CD4-positive, alpha-beta T cell (primary cell): ENCODE results near the gene LANCL2. TPM values are rescaled to one million over a fixed set of nuclear protein-coding genes. Genes with fewer than 3 reads are reported as not detected.

Experiments
- ATAC-seq: fragments of 200-7000 bp; cut with Tn5 transposase; one replicate; pipeline ENCODE4 v1.10.0; 2022; ENCODE audit warnings: mild to moderate bottlenecking; ENCODE audit not compliant: poor library complexity
- CTCF ChIA-PET: fragments of 350-600 bp; sonication (Branson Sonifier 250); formaldehyde crosslinking; loops from one replicate; lab custom pipeline; 2021; ENCODE audit warnings: antibody characterized with exemption, inconsistent platforms; lab: Charles Lee
- POLR2A ChIA-PET: fragments of 350-600 bp; sonication (Branson Sonifier 250); formaldehyde crosslinking; loops from one replicate; lab custom pipeline; 2021; ENCODE audit warnings: antibody characterized with exemption, inconsistent platforms; lab: Charles Lee
- DNase-seq, 14 experiments: peaks; one replicate each; pipeline ENCODE4 v3.0.0-alpha.2; 2013 to 2020; ENCODE audit warnings: mixed read lengths in 2 of 14
- H3K27ac ChIP-seq, 2 donors: one replicate each; pipeline versions ENCODE4 v1.5.1 to v1.7.0; 2013; ENCODE audit warnings: low read length in 2 of 2, low read depth in 1 of 2, mild to moderate bottlenecking in 1 of 2
- H3K27me3 ChIP-seq, 2 experiments: 1 replicate in 1 of 2; 2 replicates in 1 of 2; pipeline versions ENCODE4 v1.6.1 to v1.7.0; 2013; ENCODE audit warnings: low read length in 2 of 2, control low read depth in 1 of 2, mild to moderate bottlenecking in 1 of 2, moderate library complexity in 1 of 2; ENCODE audit not compliant: insufficient read depth in 2 of 2, control insufficient read depth in 1 of 2
- H3K36me3 ChIP-seq: one replicate; pipeline ENCODE4 v1.6.1; 2013; ENCODE audit warnings: low read length, control low read depth; ENCODE audit not compliant: insufficient read depth
- H3K4me1 ChIP-seq: one replicate; pipeline ENCODE4 v1.6.1; 2013; ENCODE audit warnings: low read length, control low read depth; ENCODE audit not compliant: insufficient read depth
- H3K4me3 ChIP-seq: one replicate; pipeline ENCODE4 v1.5.1; 2013; ENCODE audit warnings: mild to moderate bottlenecking, low read length, moderate library complexity
- H3K9me3 ChIP-seq, 2 experiments: 1 replicate in 1 of 2; 2 replicates in 1 of 2; pipeline versions ENCODE4 v1.6.1 to v1.7.0; 2013; ENCODE audit warnings: low read length in 2 of 2, mild to moderate bottlenecking in 2 of 2, control low read depth in 1 of 2, moderate library complexity in 1 of 2; ENCODE audit not compliant: control insufficient read depth in 1 of 2, insufficient read depth in 1 of 2
- H3K27ac Mint-ChIP-seq: one replicate; pipeline ENCODE4 v1.8.0; 2020; ENCODE audit warnings: mixed read lengths
- H3K27me3 Mint-ChIP-seq: one replicate; pipeline ENCODE4 v1.8.0; 2021; ENCODE audit warnings: mixed read lengths
- H3K36me3 Mint-ChIP-seq: one replicate; pipeline ENCODE4 v1.8.0; 2021; ENCODE audit warnings: low read depth, mixed read lengths
- H3K4me1 Mint-ChIP-seq: one replicate; pipeline ENCODE4 v1.8.0; 2021; ENCODE audit warnings: low read depth, mixed read lengths
- H3K4me3 Mint-ChIP-seq: one replicate; pipeline ENCODE4 v1.8.0; 2020; ENCODE audit warnings: mild to moderate bottlenecking, mixed read lengths
- H3K9me3 Mint-ChIP-seq: one replicate; pipeline ENCODE4 v1.8.0; 2020; ENCODE audit warnings: mixed read lengths
- intact Hi-C, 2 experiments: fragments of 100-400 bp; cut with DNase I in 1 of 2; cut with micrococcal nuclease in 1 of 2; formaldehyde crosslinking; loops; one replicate each; pipeline versions ENCODE4 v1.15.1 to v1.9.0; 2023 to 2025; cut with DNase I, micrococcal nuclease
- total RNA-seq, 174 experiments: library from RNA in 2 of 174; stranded (reverse) in 2 of 174; gene quantifications; one replicate each; pipeline ENCODE4 v1.2.3 and lab custom pipeline; 2021 to 2026
- TF ChIP-seq, protein P1 (sequence below): fragments of 200-600 bp; IDR thresholded peaks from one replicate; pipeline ENCODE4 v1.8.0; 2022; ENCODE audit warnings: antibody characterized with exemption, mild to moderate bottlenecking

The LANCL2 gene
- total RNA-seq, 2 experiments from 2014 or later: 7.1 to 9.0 TPM

- intact Hi-C loops: loop anchor here (5.0 to 10.0 kb wide), 4 partner anchors 61 to 288 kb away; no protein-coding TSS in a partner anchor
- Mint-ChIP-seq H3K27me3 (no peaks in the 10 kb centered on the region), H3K27ac (no peak overlapping the region), H3K9me3 (no peaks in the 10 kb centered on the region), H3K4me1 (peaks cover 54% of the 10 kb centered on the region), H3K36me3 (no peaks in the 10 kb centered on the region), H3K4me3 (no peak overlapping the region)
- Histone ChIP-seq H3K27me3 (no peaks in the 10 kb centered on the region), H3K27ac (no peak overlapping the region), H3K4me1 (peaks cover 52% of the 10 kb centered on the region), H3K4me3 (no peak overlapping the region), H3K36me3 (no peaks in the 10 kb centered on the region), H3K9me3 (no peaks in the 10 kb centered on the region)
- ChIA-PET POLR2A (no interaction called here), CTCF (no interaction called here)
- DNase-seq: no peak
- ATAC-seq: no peak
- TF ChIP-seq, protein P1, sequence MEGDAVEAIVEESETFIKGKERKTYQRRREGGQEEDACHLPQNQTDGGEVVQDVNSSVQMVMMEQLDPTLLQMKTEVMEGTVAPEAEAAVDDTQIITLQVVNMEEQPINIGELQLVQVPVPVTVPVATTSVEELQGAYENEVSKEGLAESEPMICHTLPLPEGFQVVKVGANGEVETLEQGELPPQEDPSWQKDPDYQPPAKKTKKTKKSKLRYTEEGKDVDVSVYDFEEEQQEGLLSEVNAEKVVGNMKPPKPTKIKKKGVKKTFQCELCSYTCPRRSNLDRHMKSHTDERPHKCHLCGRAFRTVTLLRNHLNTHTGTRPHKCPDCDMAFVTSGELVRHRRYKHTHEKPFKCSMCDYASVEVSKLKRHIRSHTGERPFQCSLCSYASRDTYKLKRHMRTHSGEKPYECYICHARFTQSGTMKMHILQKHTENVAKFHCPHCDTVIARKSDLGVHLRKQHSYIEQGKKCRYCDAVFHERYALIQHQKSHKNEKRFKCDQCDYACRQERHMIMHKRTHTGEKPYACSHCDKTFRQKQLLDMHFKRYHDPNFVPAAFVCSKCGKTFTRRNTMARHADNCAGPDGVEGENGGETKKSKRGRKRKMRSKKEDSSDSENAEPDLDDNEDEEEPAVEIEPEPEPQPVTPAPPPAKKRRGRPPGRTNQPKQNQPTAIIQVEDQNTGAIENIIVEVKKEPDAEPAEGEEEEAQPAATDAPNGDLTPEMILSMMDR: no peak
These were observed 71.3 kb downstream of the LANCL2 start for GRCh38 chr7:55436457-55436856.

- H3K27me3 Mint-ChIP-seq: no peaks in the 10 kb centered on the region
- intact Hi-C loops: loop anchor here (5.0 to 10.0 kb wide), 4 partner anchors 60 to 287 kb away; no protein-coding TSS in a partner anchor
- peak overlapping the region; percentile 10 for H3K27ac Mint-ChIP-seq
- H3K27ac ChIP-seq: no peak overlapping the region
- no peak overlapping the region for H3K4me3 ChIP-seq
- H3K36me3 ChIP-seq: no peaks in the 10 kb centered on the region
- no peak overlapping the region for H3K4me3 Mint-ChIP-seq
- no peaks in the 10 kb centered on the region for H3K9me3 ChIP-seq
- peaks cover 54% of the 10 kb centered on the region for H3K4me1 ChIP-seq
- CTCF ChIA-PET: no interaction called here
- DNase-seq (no peak), ATAC-seq (no peak)
- peaks cover 54% of the 10 kb centered on the region for H3K4me1 Mint-ChIP-seq
- H3K9me3 Mint-ChIP-seq: no peaks in the 10 kb centered on the region
- TF ChIP-seq, protein P1: no peak
- POLR2A ChIA-PET: interaction anchor here (0.6 kb wide), 1 partner anchor 137 kb away, joined by 3 read pairs; no protein-coding TSS in a partner anchor
- no peaks in the 10 kb centered on the region for H3K27me3 ChIP-seq
- H3K36me3 Mint-ChIP-seq: no peaks in the 10 kb centered on the region
These were observed 72.2 kb downstream of the LANCL2 start for GRCh38 chr7:55437375-55437774.

DNA sequence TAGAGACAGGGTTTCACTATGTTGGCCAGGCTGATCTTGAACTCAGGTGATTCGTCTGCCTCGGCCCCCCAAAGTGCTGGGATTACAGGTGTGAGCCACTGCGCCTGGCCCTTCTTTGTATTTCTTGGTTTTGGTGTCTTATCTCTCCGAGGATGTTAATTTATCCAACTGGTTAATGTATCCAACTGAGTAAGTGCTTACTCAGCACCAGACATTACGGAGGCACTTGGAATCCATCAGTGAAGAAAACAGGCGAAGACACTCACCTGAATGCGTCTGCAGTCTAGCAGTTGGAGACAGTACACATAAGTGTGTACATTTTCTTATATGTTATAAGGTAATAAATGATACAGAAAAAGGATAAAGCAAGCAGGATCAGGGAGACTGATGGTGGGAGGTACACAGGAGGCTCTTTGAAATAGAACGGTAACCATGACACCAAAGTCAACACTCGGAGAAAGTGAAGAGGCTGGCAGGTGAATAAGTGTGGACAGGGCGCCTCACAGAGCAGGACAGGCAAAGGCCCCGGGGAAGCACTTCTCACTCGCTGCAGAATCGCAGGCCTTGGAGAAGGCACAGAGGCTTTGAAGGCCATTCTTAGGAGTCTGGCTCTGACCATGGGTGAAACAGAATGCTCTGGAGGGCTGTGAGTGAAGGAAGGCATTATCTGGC lies 73.1 kb downstream of the LANCL2 start:
- H3K27me3 Mint-ChIP-seq: no peaks in the 10 kb centered on the region
- Histone ChIP-seq H3K4me3 (no peak overlapping the region), H3K9me3 (no peaks in the 10 kb centered on the region), H3K27me3 (no peaks in the 10 kb centered on the region), H3K27ac (no peak overlapping the region), H3K36me3 (no peaks in the 10 kb centered on the region), H3K4me1 (peaks cover 48% of the 10 kb centered on the region)
- H3K4me1 Mint-ChIP-seq: peaks cover 47% of the 10 kb centered on the region
- no peaks in the 10 kb centered on the region for H3K36me3 Mint-ChIP-seq
- POLR2A ChIA-PET: interaction anchor here (0.6 to 2.0 kb wide), 2 partner anchors 135 to 136 kb away, joined by 3 to 8 read pairs; no protein-coding TSS in a partner anchor
- TF ChIP-seq, protein P1: no peak
- CTCF ChIA-PET: no interaction called here
- intact Hi-C loops: loop anchor here (5.0 to 10.0 kb wide), 4 partner anchors 59 to 287 kb away; no protein-coding TSS in a partner anchor
- no peaks in the 10 kb centered on the region for H3K9me3 Mint-ChIP-seq
- ATAC-seq (no peak), DNase-seq (no peak)
- peak overlapping the region; percentile 9 for H3K27ac Mint-ChIP-seq
- no peak overlapping the region for H3K4me3 Mint-ChIP-seq
